ENCODE results near the gene VIPAS39.

VIPAS39 gene

GRCh38 chr14:77474479-77475177 is 17.2 kb upstream of the VIPAS39 start:
- H3K4me3 ChIP-seq (ENCODE audit: low read depth, low read length) = no peak overlapping the region
- DNase-seq (ENCODE audit: low read depth) = no peak

- no peak overlapping the region for H3K4me3 ChIP-seq (ENCODE audit: low read depth, low read length)
- DNase-seq (ENCODE audit: low read depth) = no peak
Measured at GRCh38 chr14:77473921-77474320, 16.5 kb upstream of the VIPAS39 start.

GRCh38 chr14:77470224-77470870 is 12.9 kb upstream of the VIPAS39 start:
- DNase-seq (ENCODE audit: low read depth) = no peak
- no peak overlapping the region for H3K4me3 ChIP-seq (ENCODE audit: low read depth, low read length)

GRCh38 chr14:77469539-77469938 is 12.1 kb upstream of the VIPAS39 start:
- DNase-seq (ENCODE audit: low read depth) = no peak
- H3K4me3 ChIP-seq (ENCODE audit: low read depth, low read length) = no peak overlapping the region

GRCh38 chr14:77469067-77469505 is 11.7 kb upstream of the VIPAS39 start:
- DNase-seq (ENCODE audit: low read depth) = no peak
- no peak overlapping the region for H3K4me3 ChIP-seq (ENCODE audit: low read depth, low read length)

GRCh38 chr14:77467801-77468200 is 10.4 kb upstream of the VIPAS39 start:
- H3K4me3 ChIP-seq (ENCODE audit: low read depth, low read length) = no peak overlapping the region
- DNase-seq (ENCODE audit: low read depth) = no peak

GRCh38 chr14:77459072-77459723 is 1.8 kb upstream of the VIPAS39 start:
- DNase-seq (ENCODE audit: low read depth) = peak; percentile 31
- H3K4me3 ChIP-seq (ENCODE audit: low read depth, low read length) = peak overlapping the region; percentile 99

- H3K4me3 ChIP-seq (ENCODE audit: low read depth, low read length) = peak overlapping the region; percentile 99
- DNase-seq (ENCODE audit: low read depth) = no peak
Measured at GRCh38 chr14:77458249-77458950, 999 bp upstream of the VIPAS39 start.

GRCh38 chr14:77457115-77457521 is 283 bp downstream of the VIPAS39 start:
- H3K4me3 ChIP-seq (ENCODE audit: low read depth, low read length) = peak overlapping the region; percentile 99

GRCh38 chr14:77455966-77456640 is 1.3 kb downstream of the VIPAS39 start:
- no peak overlapping the region for H3K4me3 ChIP-seq (ENCODE audit: low read depth, low read length)
- no peak for DNase-seq (ENCODE audit: low read depth)

More at GRCh38 chr14:77457115-77457521, 283 bp downstream of the VIPAS39 start:
- DNase-seq (ENCODE audit: low read depth) = no peak

GRCh38 chr14:77442196-77442595 is 15.2 kb downstream of the VIPAS39 start:
- no peak for DNase-seq (ENCODE audit: low read depth)

GRCh38 chr14:77439861-77440260 is 17.5 kb downstream of the VIPAS39 start:
- H3K4me3 ChIP-seq (ENCODE audit: low read depth, low read length) = no peak overlapping the region
- DNase-seq (ENCODE audit: low read depth) = no peak

More at GRCh38 chr14:77442196-77442595, 15.2 kb downstream of the VIPAS39 start:
- H3K4me3 ChIP-seq (ENCODE audit: low read depth, low read length) = no peak overlapping the region

GRCh38 chr14:77438596-77438995 is 18.8 kb downstream of the VIPAS39 start:
- no peak overlapping the region for H3K4me3 ChIP-seq (ENCODE audit: low read depth, low read length)
- DNase-seq (ENCODE audit: low read depth) = no peak

GRCh38 chr14:77436042-77436441 is 21.4 kb downstream of the VIPAS39 start:
- DNase-seq (ENCODE audit: low read depth) = no peak
- no peak overlapping the region for H3K4me3 ChIP-seq (ENCODE audit: low read depth, low read length)

GRCh38 chr14:77426396-77426795 is 31.0 kb downstream of the VIPAS39 start:
- no peak overlapping the region for H3K4me3 ChIP-seq (ENCODE audit: low read depth, low read length)
- no peak for DNase-seq (ENCODE audit: low read depth)

GRCh38 chr14:77424862-77425261 is 32.5 kb downstream of the VIPAS39 start:
- no peak overlapping the region for H3K4me3 ChIP-seq (ENCODE audit: low read depth, low read length)
- DNase-seq (ENCODE audit: low read depth) = no peak

- DNase-seq (ENCODE audit: low read depth) = no peak
- H3K4me3 ChIP-seq (ENCODE audit: low read depth, low read length) = no peak within 1 kb of the TSS
Measured at GRCh38 chr14:77423423-77423822, 34.0 kb downstream of the VIPAS39 start, which contains the start of gene NOXRED1. NOXRED1 (minus strand) TSS chr14:77423523; CDS start chr14:77422889, 634 bp downstream.

- H3K4me3 ChIP-seq (ENCODE audit: low read depth, low read length) = no peak overlapping the region
- peak; percentile 9 for DNase-seq (ENCODE audit: low read depth)
Measured at GRCh38 chr14:77421201-77421600, 36.2 kb downstream of the VIPAS39 start.

GRCh38 chr14:77416836-77417235 is 40.6 kb downstream of the VIPAS39 start:
- no peak for DNase-seq (ENCODE audit: low read depth)
- H3K4me3 ChIP-seq (ENCODE audit: low read depth, low read length) = no peak overlapping the region

All from skeletal muscle cell (primary cell).